Renal cortex interstitium (tissue), 11 donors: ENCODE results near the gene ABCC5. TPM values are rescaled to one million over a fixed set of nuclear protein-coding genes. Genes with fewer than 3 reads are reported as not detected.

ENCODE experiments used
- DNase-seq, 11 donors: peaks; one replicate each; pipeline ENCODE4 v3.0.0-alpha.2; 2013; ENCODE audit warnings: low read depth in 9 of 11, low spot score in 4 of 11; ENCODE audit errors: extremely low read depth in 1 of 11
- polyA plus RNA-seq, 3 donors: library from polyadenylated mRNA; unstranded; fragments of 120-200 nt; gene quantifications; one replicate each; pipeline ENCODE4 v1.2.1, GENCODE V29; 2013; ENCODE audit not compliant: insufficient read length in 3 of 3

Gene ABCC5
- polyA plus RNA-seq, 3 donors = 49.7 to 75.7 (median 51.7) TPM

DNA sequence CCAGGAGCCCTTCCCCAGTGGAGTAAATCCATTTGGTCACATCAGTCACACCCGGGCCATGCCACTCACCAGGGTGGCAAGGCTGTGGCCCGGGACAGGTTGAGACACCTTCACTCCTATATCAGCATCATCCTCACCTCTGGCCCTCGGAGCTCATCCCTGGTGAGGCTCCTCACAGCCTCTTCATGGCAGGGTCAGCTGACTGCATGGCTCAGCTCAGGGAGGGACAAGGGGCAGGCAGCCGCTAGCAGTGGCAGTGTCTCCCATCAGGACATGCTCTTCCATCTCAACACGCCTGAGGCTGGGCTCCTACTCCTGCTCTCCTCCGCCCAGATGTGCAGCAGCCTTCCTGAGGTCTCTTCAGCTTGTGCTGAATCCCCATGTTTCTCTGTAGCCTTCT lies 106.6 kb downstream of the ABCC5 start:
- DNase-seq = no peak

DNA sequence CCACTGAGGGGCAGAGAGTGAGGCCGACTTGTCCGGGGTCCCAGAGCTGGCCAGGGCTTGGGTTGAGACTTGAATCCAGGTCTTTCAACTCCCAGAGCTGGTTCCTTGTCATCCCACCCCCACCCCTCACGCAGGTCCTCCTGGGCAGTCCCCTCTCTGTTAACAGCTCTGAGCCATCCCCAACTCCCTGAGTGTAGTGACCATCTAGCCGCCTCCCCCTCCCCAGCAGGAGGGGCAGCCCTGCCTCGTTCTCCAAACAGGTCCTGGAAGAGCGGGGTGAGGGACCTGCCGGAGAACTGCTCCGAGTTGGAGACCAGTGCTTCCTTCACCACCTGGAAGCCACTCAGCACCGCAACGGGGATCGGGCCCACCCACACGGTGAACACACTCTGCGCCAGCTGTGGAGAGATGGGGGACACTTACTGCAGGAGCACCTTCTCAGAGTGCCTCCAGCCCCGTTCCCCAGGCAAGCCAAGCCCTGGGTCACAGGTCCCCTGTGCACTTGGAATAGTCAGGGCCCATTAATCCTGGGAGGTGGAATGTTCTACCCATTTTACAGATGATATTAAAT lies 108.6 kb downstream of the ABCC5 start:
- no peak for DNase-seq

DNA sequence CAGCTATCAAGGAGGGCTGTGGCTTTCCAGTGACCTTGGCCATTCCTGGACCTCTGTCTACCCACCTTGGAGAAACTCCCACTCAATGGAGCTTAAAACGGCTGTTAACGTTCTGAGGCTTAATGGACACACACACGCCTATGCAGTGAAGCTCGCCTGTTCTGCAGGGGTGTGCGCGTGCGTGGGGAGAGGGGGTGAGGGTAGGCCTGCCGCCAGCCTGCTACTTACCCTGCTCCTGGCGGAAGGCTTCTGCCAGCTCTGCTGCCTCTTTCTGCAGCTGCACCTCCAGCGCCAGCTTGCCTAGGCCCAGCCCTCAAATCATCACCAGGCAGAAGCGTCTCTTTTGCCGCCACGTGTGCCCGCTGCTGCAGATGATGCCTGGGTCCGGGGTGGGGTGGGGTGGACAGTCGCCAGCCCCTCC lies 109.8 kb downstream of the ABCC5 start:
- no peak for DNase-seq

DNA sequence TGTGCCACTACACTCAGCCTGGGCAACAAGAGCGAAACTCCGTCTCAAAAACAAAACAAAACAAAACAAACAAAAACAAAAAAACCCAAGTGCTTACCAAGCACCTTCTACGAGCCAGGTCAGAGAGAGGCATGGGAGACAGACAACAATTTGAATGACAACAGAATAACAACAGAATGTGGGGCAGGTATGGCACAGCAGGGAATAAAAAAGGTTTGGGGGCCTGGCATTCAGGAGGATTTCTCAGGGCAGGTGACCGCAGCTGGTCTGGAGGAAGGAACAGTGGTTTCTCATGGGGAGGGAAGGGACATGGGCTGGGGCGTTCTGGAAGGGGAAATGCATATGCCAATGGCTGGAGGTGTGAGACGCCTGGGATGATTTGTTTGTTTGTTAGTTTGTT lies 110.5 kb downstream of the ABCC5 start:
- DNase-seq = no peak

DNA sequence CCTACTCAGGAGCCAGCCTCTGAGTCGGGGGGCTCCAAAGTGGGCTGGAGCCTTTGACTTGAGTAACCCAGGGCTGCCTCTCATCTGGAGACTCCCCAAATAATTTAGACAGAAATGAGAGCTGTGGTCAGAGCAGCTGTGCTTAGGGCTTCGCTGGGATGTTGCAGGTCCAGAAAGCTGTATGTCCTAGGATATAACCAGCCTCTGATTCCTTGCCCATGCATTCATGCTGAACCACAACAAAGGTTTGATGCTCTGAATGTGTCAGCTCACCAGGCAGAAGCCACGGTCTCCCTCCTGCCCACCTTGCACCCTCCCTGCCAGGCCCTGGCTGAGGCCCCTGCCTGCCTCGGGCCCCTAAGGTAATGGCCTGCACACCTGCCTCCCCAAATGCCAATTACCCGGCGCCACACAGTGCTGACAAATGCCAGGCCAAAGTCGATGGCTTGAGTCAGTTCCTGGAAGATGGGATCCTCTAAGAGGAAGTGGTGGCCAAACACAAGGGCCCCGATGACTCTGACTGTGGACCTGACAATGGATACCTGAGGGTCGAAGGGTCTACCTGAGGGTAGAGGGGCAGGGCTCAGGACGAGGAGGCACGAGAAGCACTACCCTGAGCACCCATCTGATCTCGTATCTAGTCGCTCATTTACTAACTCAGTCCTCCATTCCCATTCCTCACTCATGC lies 111.3 kb downstream of the ABCC5 start:
- no peak for DNase-seq

DNA sequence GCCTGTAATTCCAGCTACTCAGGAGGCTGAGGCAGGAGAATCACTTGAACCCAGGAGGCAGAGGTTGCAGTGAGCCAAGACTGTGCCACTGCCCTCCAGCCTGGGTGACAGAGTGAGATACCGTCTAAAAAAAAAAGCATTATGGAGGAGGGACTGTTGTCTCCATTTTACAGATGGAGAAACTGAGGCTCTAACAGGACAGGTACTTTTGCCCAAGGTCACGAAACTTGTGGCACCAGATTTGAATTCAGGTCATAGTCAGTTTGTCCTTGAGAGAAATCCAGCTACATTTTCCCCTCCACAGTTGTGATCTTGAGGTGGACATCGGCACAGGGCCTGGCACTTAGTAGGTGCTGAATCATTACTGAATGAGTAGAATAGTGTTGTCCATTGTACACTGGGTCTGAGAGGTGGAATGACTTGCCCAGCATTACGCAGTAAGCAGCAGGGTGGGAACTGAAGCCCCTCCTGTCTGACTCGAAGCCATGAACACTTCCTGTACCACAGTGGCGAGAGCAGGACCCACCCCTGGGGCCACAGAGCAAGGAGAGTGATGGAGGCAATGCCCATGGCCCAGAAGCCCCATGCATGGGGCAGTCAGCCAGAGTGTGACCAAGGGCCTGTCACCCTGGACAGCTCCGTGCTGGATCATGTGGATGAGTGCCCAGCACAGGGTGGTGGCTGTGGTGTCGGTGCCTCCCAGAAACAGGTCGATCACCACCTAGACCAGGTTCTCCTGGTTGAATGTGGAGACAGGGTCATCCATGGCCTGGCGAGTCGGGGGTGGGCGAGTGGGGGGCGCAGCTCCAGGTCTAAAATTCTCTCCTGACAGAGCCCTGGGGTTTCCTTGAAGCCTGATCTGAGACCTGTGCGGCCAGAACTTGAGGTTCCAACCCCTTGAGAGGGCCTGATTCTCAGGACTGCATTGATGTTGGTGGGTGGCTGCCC lies 112.6 kb downstream of the ABCC5 start:
- DNase-seq = no peak

DNA sequence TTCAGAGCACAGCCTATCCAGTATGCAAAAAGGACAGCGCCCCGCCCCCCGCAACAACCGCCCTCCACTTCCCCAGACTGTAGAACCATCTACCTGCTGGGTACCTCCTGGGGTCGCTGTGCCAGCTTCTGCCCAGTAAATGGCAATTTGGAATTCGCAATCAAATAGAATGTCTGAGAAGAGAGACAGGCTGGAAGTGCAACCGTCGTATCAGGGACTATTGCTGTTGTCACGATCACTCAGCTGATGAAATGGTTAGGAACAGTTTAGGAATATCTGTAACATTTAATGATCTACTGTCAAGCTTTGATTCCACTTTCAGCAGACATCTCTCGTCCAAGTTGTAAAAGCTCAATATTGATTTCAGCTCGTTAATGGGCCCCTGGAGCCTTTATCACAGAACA lies 119.7 kb downstream of the ABCC5 start:
- no peak for DNase-seq

DNA sequence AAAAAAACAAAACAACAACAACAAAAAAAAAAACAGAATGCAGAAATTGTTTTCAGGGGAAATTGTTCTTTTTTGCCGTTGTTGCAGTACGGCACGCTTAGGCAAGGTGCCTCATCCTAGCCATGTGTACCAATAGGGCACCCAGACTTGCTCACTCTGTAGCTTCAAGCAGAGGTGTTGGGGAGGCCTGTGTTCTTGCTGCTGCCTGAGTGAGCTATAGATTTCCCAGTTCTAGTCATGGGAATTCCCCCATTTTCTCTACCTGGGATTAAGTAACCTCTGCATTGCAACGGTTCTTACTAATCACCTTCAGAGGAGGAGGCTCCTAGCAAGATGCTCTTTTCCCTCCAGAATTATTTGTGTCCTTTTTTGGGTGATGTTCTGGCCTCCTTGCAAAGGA lies 120.1 kb downstream of the ABCC5 start:
- no peak for DNase-seq

DNA sequence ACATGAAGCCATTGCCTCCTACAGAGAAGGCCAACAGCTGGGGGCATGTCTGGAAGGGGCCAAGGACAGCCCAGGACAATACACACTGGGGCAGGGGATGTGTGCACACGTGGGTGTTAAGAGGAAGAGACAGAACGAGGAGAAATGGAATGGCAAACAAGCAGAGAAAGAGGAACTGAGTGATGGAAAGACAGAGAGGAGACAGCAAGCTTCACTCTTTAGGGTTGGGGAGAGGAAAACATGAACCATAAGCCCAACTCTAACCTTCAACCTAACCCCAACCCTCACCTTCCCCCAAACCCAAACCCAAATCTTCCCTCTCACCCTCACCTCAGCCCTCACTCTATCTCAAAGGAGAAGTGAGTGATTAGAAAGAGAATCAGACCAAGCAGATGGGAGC lies 121.1 kb downstream of the ABCC5 start:
- no peak for DNase-seq

DNA sequence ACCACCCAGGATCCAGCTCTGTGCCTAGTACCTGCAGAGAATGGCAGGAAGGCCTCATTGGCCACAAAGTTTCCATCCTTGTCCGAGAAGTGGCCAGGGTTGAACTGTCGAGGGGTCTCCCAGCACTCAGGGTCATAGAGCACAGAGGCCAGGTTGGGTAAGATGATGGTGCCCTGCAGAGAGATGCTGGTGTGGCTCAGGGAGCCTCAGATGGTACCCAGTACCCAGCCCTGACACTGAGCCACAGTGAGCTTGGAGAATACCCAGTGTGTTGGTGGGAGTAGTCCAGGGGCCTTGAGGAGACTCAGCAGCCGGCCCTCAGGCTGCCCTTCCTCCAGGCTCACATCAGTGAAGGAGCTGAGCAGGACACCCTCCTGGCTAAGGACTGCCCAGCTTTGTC lies 121.5 kb downstream of the ABCC5 start:
- no peak for DNase-seq

DNA sequence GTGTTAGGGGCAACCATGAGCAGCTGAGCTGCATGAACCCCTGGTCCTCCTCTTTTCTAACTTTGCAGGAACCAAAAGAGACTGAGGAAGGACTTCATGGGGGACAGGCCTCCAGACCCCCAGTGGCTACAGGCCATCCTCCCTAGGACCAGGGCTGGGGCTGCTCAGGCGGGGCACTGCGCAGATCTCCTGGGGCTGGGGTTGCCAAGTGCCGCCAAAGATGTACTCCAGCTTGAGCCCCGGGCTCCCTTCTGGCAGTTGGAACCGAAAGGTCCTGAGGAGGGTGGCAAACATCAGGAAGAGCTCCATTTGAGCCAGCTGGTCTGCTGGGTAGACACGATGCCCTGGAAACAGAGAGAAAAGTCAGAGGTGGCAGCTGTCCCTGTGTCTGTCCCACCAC lies 121.9 kb downstream of the ABCC5 start:
- DNase-seq = no peak

DNA sequence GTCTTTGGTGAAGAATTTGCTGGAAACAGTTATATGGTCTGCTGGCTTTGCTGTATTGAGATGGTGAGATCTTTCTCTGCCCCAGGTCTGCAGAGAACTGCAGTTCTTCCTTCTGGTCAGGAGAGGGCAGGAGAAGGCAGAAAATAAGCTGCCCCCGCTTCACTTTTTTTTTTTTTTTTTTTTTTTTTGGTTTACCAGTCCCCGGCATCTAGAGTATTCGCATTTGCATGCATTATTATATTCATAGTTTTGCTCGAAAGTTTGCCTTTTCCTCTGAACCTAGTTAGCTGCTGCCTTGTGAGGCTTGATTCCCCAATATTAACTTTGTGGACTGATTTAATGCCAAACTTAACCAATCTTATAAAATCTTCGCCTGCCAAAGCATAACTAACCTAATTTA lies 122.4 kb downstream of the ABCC5 start:
- peak in 7 of 11 donors; percentile 12 to 29 (median 25) for DNase-seq

DNA sequence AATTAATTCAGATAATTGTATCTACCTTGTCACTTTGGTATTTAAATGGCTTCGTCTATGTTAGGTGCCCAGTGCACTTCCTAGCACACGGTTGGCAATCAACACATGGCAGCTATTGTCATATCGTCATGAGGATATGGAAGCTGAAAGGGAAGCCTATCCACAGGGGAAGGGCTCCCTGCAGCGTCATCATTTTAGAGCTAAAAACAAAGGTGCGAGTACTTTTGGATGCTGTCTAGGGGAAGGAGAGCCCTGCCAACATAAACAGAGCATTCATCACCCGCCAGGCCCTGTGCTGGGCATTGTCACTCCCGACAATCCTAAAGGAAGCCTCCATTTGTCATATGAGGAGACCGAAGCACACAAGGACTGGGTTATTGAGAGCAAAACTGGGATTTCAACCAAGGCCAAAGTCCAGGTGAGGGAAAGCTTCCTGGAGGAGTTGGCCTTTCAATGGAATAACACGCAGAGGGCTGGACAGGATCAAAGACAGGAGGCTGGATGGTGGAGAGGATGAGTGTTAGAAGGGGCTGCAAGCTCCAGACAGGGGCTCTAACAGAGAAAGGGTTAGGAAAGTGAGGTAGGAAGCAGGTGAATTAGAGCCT lies 125.0 kb downstream of the ABCC5 start:
- DNase-seq = no peak

DNA sequence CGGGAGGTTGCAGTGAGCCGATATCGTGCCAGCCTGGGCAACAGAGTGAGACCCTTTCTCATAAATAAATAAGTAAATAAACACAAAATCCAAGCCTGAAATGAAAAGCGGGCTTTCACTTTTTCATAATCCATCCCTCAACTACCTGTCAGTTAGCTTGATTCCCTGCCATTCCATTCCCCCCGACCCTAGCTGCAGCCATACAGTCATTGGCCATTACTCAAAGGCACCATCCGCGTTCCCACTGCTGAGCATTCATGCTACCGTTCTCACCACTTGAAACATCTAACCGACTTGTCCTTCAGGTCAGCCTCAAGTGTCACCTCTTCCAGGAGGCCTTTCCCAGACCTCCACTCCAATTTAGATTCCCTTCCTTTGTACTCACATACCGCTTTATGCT lies 131.9 kb downstream of the ABCC5 start:
- no peak for DNase-seq

DNA sequence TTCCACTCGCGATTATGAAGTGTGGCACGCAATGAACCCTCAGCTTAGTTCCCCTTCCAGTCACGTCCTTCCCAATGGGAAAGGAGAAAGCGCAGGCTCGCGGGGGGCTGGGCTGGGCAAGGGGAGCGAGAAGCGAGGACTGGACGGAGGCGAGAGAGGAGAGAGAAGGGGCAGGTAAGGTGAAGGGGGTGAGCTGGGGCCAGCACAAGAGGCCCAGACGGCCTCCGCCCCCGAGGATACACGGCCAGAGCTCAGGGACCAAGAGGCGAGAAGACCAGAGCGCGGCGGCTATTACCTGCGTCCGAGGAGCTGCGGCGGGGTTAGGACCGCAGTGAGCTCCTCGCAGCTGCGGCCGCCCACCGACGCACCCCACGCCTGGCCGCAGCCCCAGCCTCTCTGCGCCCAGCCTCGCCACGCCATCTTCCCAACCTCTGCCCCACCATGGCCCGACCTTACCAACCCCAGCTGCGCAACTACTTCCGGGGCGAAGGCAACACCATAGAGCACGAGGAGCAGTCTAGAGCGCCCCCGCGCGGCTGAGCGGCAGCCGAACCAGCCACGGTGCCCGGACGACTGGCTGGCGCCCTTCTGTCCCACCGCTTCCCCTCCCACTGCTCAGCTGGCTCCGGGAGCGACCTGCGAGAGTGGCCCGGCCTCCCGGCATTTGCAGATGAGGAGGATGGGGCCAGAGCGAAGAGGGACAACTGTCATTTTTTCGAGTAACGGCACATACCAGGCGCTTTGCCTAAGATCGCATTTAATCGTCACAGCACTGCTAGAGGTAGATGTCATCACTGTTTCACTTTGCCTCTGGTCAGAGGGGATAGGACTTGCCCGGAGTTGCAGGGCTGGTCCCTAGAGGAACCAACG lies 133.0 kb downstream of the ABCC5 start, which contains the start of gene PARL:
PARL (minus strand) TSS at position 454 of the 870 bp plus-strand sequence; CDS start at position 420, 34 bp downstream.
- DNase-seq = peak; percentile 84 to 94 (median 89)

DNA sequence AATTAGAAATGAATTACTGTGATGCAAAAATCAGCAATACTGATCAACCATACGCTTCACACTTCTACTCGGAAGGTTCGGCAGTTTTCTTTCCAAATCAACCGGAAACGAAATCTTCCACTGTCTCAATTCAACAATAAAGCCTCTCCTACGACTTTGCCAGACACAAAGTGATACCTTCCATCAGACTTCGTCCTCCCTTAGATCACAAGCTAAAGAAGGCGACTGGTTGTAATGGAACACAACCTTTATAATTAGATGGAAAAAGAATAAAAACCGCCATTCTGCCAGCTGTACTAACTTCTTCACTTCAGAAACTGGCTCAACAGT lies 133.6 kb downstream of the ABCC5 start:
- DNase-seq = no peak

DNA sequence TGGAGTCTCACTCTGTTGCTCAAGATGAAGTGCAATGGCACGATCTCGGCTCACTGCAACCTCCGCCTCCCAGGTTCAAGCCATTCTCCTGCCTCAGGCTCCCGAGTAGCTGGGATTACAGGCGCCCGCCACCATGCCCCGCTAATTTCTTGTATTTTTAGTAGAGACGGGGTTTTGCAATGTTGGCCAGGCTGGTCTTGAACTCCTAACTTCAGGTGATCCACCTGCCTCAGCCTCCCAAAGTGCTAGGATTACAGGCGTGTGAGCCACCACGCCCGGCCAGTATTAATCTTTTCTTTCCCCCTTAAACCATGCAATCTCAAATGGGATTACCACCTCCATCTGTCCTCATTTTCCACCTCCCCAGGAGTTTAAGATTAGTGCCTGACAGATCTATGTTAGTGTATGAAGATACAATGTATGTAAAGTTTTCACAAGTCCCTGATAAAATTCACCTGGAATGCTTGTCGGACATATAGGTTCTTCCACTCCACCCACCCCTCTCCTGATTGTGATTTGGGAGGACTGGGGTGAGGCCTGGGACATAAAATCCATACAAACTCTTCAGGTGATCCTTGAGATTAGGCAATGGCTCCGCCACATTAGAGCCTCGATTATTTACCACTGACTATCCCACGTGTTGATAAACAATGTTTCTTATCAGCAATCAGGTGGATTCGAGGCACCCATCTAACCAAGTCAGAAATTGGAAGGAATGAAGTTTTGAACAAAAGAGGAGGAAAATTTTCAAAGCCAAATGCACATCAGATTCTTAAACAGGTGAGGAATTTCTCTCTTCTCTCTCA lies 134.2 kb downstream of the ABCC5 start:
- no peak for DNase-seq

DNA sequence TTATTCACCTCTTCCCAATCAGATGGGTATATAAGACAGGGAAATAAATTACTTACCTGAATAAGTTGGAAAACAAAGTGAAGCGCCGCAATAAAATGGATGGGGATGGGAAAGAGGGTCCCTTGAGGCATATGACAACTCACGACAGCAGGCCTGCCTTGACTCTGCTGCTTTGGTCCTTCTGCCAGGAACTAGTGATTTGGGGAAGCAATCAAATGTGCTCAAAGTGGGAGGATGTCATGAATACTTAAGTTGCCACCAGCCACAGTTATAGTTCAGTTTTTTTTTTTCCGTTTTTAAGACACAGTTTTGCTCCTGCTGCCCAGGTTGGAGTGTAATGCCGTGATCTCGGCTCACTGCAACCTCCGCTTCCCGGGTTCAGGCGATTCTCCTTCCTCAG lies 137.6 kb downstream of the ABCC5 start:
- DNase-seq = no peak
